Trophoblast cell (in vitro differentiated cells and primary cell): ENCODE results near the gene LRP1B.

Source experiments
- DNase-seq, 2 donors: peaks; one replicate each; pipeline ENCODE4 v3.0.0-alpha.2; 2016
- H2AFZ ChIP-seq: 2 replicates; pipeline ENCODE4 v1.6.1; 2013; ENCODE audit warnings: low read length, moderate library complexity, mild to moderate bottlenecking; ENCODE audit not compliant: insufficient read depth, poor library complexity
- H2AK5ac ChIP-seq: 2 replicates; pipeline ENCODE4 v1.6.1; 2013; ENCODE audit warnings: mild to moderate bottlenecking, low read length
- H2BK120ac ChIP-seq: 2 replicates; pipeline ENCODE4 v1.6.1; 2013; ENCODE audit warnings: low read length, mild to moderate bottlenecking, moderate library complexity; ENCODE audit not compliant: insufficient read depth, poor library complexity
- H2BK12ac ChIP-seq: 2 replicates; pipeline ENCODE4 v1.6.1; 2013; ENCODE audit warnings: mild to moderate bottlenecking, low read length, moderate library complexity
- H2BK5ac ChIP-seq: 2 replicates; pipeline ENCODE4 v1.6.1; 2013; ENCODE audit warnings: low read length, low read depth, moderate library complexity, mild to moderate bottlenecking; ENCODE audit not compliant: poor library complexity
- H3K14ac ChIP-seq: 2 replicates; pipeline ENCODE4 v1.6.1; 2013; ENCODE audit warnings: mild to moderate bottlenecking, low read length
- H3K18ac ChIP-seq: 2 replicates; pipeline ENCODE4 v1.6.1; 2013; ENCODE audit warnings: mild to moderate bottlenecking, low read length
- H3K23ac ChIP-seq: 2 replicates; pipeline ENCODE4 v1.6.1; 2013; ENCODE audit warnings: low read length
- H3K27ac ChIP-seq: 2 replicates; pipeline ENCODE4 v1.5.1; 2013; ENCODE audit warnings: low read depth, mild to moderate bottlenecking, inconsistent platforms, low read length, moderate library complexity
- H3K27me3 ChIP-seq: 2 replicates; pipeline ENCODE4 v1.6.1; 2013; ENCODE audit warnings: inconsistent platforms, mild to moderate bottlenecking, low read length, moderate library complexity; ENCODE audit not compliant: insufficient read depth
- H3K36me3 ChIP-seq, 2 experiments: 1 replicate in 1 of 2; 2 replicates in 1 of 2; pipeline ENCODE4 v1.6.1; 2013; ENCODE audit warnings: low read length in 2 of 2, mild to moderate bottlenecking in 2 of 2, moderate library complexity in 1 of 2; ENCODE audit not compliant: insufficient read depth in 2 of 2, control insufficient read depth in 1 of 2
- H3K4ac ChIP-seq: 2 replicates; pipeline ENCODE4 v1.6.1; 2013; ENCODE audit warnings: low read depth, mild to moderate bottlenecking, low read length, moderate library complexity
- H3K4me1 ChIP-seq, 2 experiments: 1 replicate in 1 of 2; 2 replicates in 1 of 2; pipeline ENCODE4 v1.6.1; 2013; ENCODE audit warnings: low read length in 2 of 2, mild to moderate bottlenecking in 2 of 2, moderate library complexity in 1 of 2; ENCODE audit not compliant: insufficient read depth in 2 of 2, control insufficient read depth in 1 of 2
- H3K4me2 ChIP-seq: 2 replicates; pipeline ENCODE4 v1.6.1; 2013; ENCODE audit warnings: inconsistent platforms, mild to moderate bottlenecking, low read length, moderate library complexity
- H3K4me3 ChIP-seq: 2 replicates; pipeline ENCODE4 v1.5.1; 2013; ENCODE audit warnings: mild to moderate bottlenecking, low read depth, low read length, inconsistent platforms
- H3K79me1 ChIP-seq: one replicate; pipeline ENCODE4 v1.6.1; 2013; ENCODE audit warnings: low read length
- H3K79me2 ChIP-seq: 2 replicates; pipeline ENCODE4 v1.6.1; 2013; ENCODE audit warnings: low read length, mild to moderate bottlenecking; ENCODE audit not compliant: control insufficient read depth, insufficient read depth, poor library complexity
- H3K9ac ChIP-seq: 2 replicates; pipeline ENCODE4 v1.6.1; 2013; ENCODE audit warnings: mild to moderate bottlenecking, low read length
- H3K9me3 ChIP-seq: 2 replicates; pipeline ENCODE4 v1.6.1; 2013; ENCODE audit warnings: low read depth, mild to moderate bottlenecking, control low read depth, inconsistent platforms, low read length; ENCODE audit not compliant: insufficient read depth
- H4K12ac ChIP-seq: 2 replicates; pipeline ENCODE4 v1.6.1; 2013; ENCODE audit warnings: low read depth, mild to moderate bottlenecking, low read length, moderate library complexity
- H4K8ac ChIP-seq: 2 replicates; pipeline ENCODE4 v1.6.1; 2013; ENCODE audit warnings: low read depth, mild to moderate bottlenecking, low read length, moderate library complexity
- H4K91ac ChIP-seq: one replicate; pipeline ENCODE4 v1.6.1; 2013; ENCODE audit warnings: low read depth, mild to moderate bottlenecking, low read length, moderate library complexity
- WGBS: extraction: QIAGEN DNeasy Blood & Tissue Kit; methylation state at CpG from one replicate; pipeline ENCODE4 v1.1.7; 2013; ENCODE audit warnings: missing lambda C conversion rate; ENCODE audit not compliant: insufficient read length, insufficient coverage; ENCODE audit errors: extremely low coverage; 5-methylcytosine and 5-hydroxymethylcytosine counted together

The LRP1B gene

GRCh38 chr2:140696449-140696848 is 1434.4 kb downstream of the LRP1B start:
- H4K91ac ChIP-seq = no peak overlapping the region
- H2BK5ac ChIP-seq = no peak overlapping the region
- no peak overlapping the region for H3K9ac ChIP-seq
- H3K4me2 ChIP-seq = no peak overlapping the region
- no peak overlapping the region for H3K14ac ChIP-seq
- no peak for DNase-seq
- no peaks in the 10 kb centered on the region for H3K36me3 ChIP-seq
- H3K4ac ChIP-seq = no peak overlapping the region
- H3K79me1 ChIP-seq = no peaks in the 10 kb centered on the region
- H4K12ac ChIP-seq = no peak overlapping the region
- H2BK120ac ChIP-seq = no peak overlapping the region
- H4K8ac ChIP-seq = no peak overlapping the region
- no peak overlapping the region for H3K27ac ChIP-seq
- no peak overlapping the region for H3K23ac ChIP-seq
- no peaks in the 10 kb centered on the region for H3K9me3 ChIP-seq
- no peaks in the 10 kb centered on the region for H3K4me1 ChIP-seq
- H3K18ac ChIP-seq = no peak overlapping the region
- no peak overlapping the region for H2AK5ac ChIP-seq
- WGBS = no CpG with 5 or more reads among the region's 3 CpGs
- H2BK12ac ChIP-seq = no peak overlapping the region
- no peaks in the 10 kb centered on the region for H3K79me2 ChIP-seq
- H3K4me3 ChIP-seq = no peak overlapping the region
- no peak overlapping the region for H2AFZ ChIP-seq
- H3K27me3 ChIP-seq = no peaks in the 10 kb centered on the region

DNA sequence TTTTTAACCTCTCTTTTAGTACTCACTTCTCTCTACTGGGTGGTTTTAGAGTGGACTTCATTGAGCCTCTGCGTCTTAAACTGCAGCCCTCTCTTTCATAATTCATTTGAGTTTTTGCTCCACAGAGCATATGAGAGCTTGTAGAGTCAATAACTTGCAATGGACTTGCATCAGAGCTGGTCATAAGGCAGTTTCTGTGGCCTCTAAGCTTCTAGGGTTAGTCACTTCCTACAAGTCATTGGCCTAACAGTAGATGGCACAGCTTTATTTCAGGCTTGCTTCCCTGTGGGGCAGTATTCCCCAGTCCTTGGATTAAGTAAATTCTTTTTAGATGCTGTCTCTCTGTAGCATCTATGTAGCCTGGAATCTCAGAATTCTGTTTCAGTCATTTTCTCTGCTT is 1435.7 kb downstream of the LRP1B start:
- no peak for DNase-seq
- Histone ChIP-seq H3K79me2 (no peaks in the 10 kb centered on the region), H3K79me1 (no peaks in the 10 kb centered on the region)

DNA sequence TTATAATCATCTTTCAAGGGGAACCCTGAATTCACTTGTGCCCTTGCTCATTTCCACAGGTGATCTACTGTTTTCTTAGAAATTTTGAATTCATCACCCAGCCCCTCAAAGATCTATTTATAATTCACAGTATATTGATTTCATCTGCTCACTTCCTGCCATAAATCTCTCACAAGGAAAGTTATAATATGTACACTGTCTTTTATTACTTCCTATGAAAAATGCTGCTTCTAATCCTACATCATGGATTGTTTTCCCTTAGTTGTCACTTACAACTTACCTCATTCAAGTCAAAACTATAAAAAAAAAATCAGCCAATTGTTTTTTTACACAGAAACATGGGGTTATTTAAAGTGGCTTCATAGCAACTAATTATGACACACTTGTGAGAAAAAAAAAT is 1443.0 kb downstream of the LRP1B start:
- Histone ChIP-seq H3K79me2 (no peaks in the 10 kb centered on the region), H2BK5ac (no peak overlapping the region), H4K8ac (no peak overlapping the region), H3K27me3 (no peaks in the 10 kb centered on the region), H3K4me3 (no peak overlapping the region), H3K27ac (no peak overlapping the region), H3K14ac (no peak overlapping the region), H3K9ac (no peak overlapping the region), H3K79me1 (no peaks in the 10 kb centered on the region), H4K91ac (no peak overlapping the region), H3K23ac (no peak overlapping the region), H3K36me3 (no peaks in the 10 kb centered on the region), H2AFZ (no peak overlapping the region), H3K9me3 (no peaks in the 10 kb centered on the region), H3K4me2 (no peak overlapping the region), H2BK12ac (no peak overlapping the region), H3K4ac (no peak overlapping the region), H3K4me1 (no peaks in the 10 kb centered on the region), H2BK120ac (no peak overlapping the region), H2AK5ac (no peak overlapping the region), H4K12ac (no peak overlapping the region), H3K18ac (no peak overlapping the region)
- DNase-seq = no peak

More for the DNA sequence above, 1435.7 kb downstream of the LRP1B start:
- Histone ChIP-seq H3K9me3 (no peaks in the 10 kb centered on the region), H2BK120ac (no peak overlapping the region), H3K9ac (no peak overlapping the region), H2BK12ac (no peak overlapping the region), H3K23ac (no peak overlapping the region), H4K8ac (no peak overlapping the region), H3K36me3 (no peaks in the 10 kb centered on the region), H2AK5ac (no peak overlapping the region), H3K14ac (no peak overlapping the region), H3K27me3 (no peaks in the 10 kb centered on the region), H2BK5ac (no peak overlapping the region), H3K27ac (no peak overlapping the region), H3K4me3 (no peak overlapping the region), H3K4ac (no peak overlapping the region), H3K4me1 (no peaks in the 10 kb centered on the region), H4K12ac (no peak overlapping the region), H2AFZ (no peak overlapping the region), H3K18ac (no peak overlapping the region), H4K91ac (no peak overlapping the region), H3K4me2 (no peak overlapping the region)
- WGBS = no CpG with 5 or more reads among the region's 1 CpG

DNA sequence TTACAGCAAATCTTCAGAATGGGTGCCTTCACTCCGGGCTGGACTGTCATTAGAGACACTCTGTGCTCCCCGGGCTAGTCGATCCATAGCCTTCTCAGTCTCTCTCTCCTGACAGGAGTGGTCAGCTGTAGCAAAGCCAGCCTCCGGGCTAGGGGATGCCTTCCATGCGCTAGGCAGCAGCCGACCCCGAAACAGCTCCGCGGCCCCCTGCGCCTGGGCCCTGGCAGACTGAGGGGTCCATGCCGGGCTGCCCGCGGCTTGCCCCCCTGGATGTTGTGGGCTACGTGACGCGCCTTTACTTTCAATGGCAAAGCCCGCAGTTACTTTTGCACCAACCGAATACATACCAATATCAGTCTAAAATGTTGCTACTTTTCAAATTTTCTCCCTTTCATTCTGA is 1447.2 kb downstream of the LRP1B start:
- H3K27ac ChIP-seq = no peak overlapping the region

More for the DNA sequence above, 1447.2 kb downstream of the LRP1B start:
- Histone ChIP-seq H3K18ac (no peak overlapping the region), H3K14ac (no peak overlapping the region), H4K8ac (no peak overlapping the region), H3K36me3 (no peaks in the 10 kb centered on the region), H4K12ac (peak overlapping the region; percentile 39), H2BK12ac (no peak overlapping the region), H3K23ac (no peak overlapping the region), H2AK5ac (no peak overlapping the region), H3K79me1 (no peaks in the 10 kb centered on the region), H3K9ac (no peak overlapping the region), H2BK5ac (no peak overlapping the region), H3K9me3 (no peaks in the 10 kb centered on the region), H2AFZ (no peak overlapping the region), H3K27me3 (no peaks in the 10 kb centered on the region), H3K4ac (no peak overlapping the region), H3K4me1 (no peaks in the 10 kb centered on the region), H3K4me3 (no peak overlapping the region), H3K79me2 (no peaks in the 10 kb centered on the region), H2BK120ac (no peak overlapping the region), H3K4me2 (no peak overlapping the region), H4K91ac (no peak overlapping the region)
- no peak for DNase-seq
- no CpG with 5 or more reads among the region's 18 CpGs for WGBS
